ENCODE measurements around the gene OCRL. TPM values are rescaled to one million over a fixed set of nuclear protein-coding genes. Genes with fewer than 3 reads are reported as not detected.

OCRL gene
- total RNA-seq, 1 experiment from 2014 or later: 53.7 TPM

DNA sequence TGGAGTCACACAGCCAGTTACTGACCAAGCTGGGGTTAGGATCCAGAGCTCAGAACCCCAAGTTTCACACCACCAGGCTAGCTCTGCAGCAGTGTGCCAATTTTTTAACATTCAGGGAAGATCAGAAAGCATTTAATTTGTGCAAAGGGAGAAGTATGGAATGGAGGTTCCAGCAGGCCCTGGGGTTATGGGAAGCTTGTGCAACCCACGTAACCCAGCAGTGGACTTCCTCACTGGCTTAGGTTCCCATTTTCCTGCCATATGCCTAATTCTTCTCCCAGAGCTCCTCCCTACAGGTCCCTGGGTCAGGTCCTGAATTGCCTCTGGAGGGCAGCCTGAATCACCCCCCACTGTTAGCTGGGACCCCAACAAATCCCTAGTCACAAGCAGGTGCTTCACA is 100.7 kb downstream of the OCRL start:
- no peak for ATAC-seq
- in situ Hi-C loops (cut with HindIII; ENCODE audit: low pct_unique_long_range_greater_than_20kb, low sequenced_read_pairs): no loop called here
- no peak overlapping the region for H3K27ac ChIP-seq (ENCODE audit: low read length)
- no peak for DNase-seq (ENCODE audit: low read depth, low spot score)
- no peaks in the 10 kb centered on the region for H3K36me3 ChIP-seq (ENCODE audit: control insufficient read depth, insufficient read depth, low read length)
- intact Hi-C loops (cut with micrococcal nuclease; ENCODE audit: unreplicated experiment): no loop called here
- no peaks in the 10 kb centered on the region for H3K27me3 ChIP-seq (ENCODE audit: control insufficient read depth, insufficient read depth, low read length)
- no peaks in the 10 kb centered on the region for H3K4me1 ChIP-seq (ENCODE audit: control insufficient read depth, insufficient read depth, low read length)
- H3K4me3 ChIP-seq (ENCODE audit: low read depth in 2 of 2, low read length in 2 of 2): no peak overlapping the region
- CTCF ChIA-PET: interaction anchor here (1.5 kb wide), 1 partner anchor 86 kb away, joined by 5 read pairs; no protein-coding TSS in a partner anchor
- no TSS peak for BruUV-seq (replicated peaks)
- no peaks in the 10 kb centered on the region for H3K9me3 ChIP-seq (ENCODE audit: control insufficient read depth, insufficient read depth, low read depth, low read length)
- POLR2A ChIA-PET: no interaction called here
- TF ChIP-seq POLR2AphosphoS5 (IDR thresholded peaks at IDR 0.05; ENCODE audit: low read depth, low read length) (no peak), SIN3A (IDR thresholded peaks at IDR 0.05; ENCODE audit: borderline replicate concordance, insufficient read depth, low read depth, low read length) (no peak), CTCF (IDR thresholded peaks at IDR 0.05) (no peak), REST (IDR thresholded peaks at IDR 0.05; ENCODE audit: insufficient read depth in 1 of 2, low read depth in 2 of 2, low read length in 1 of 2) (no peak), TCF7L2 (IDR thresholded peaks at IDR 0.05; ENCODE audit: low read depth, low read length) (no peak)

DNA sequence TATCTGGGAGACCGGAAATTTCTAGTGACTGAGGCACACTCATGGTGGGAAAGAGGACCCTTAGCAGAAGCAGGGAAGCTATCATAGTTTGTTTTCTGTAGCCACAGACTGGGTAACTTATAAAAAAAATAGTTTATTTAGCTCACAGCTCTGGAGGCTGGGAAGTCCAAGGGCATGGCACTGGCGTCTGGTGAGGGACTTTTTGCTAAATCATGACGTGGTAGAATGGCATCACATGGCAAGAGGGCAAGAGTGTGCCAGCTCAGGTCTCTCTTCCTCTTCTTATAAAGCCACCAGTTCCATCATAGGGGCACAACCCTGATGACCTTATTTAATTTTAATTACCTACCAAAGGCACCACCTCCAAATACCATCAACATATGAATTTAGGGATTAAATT is 101.4 kb downstream of the OCRL start:
- no peaks in the 10 kb centered on the region for H3K4me1 ChIP-seq (ENCODE audit: control insufficient read depth, insufficient read depth, low read length)
- no TSS peak for BruUV-seq (replicated peaks)

More for the DNA sequence above, 101.4 kb downstream of the OCRL start:
- intact Hi-C loops (cut with micrococcal nuclease; ENCODE audit: unreplicated experiment) (no loop called here), in situ Hi-C loops (cut with HindIII; ENCODE audit: low pct_unique_long_range_greater_than_20kb, low sequenced_read_pairs) (no loop called here)
- CTCF ChIA-PET: interaction anchor here (1.5 kb wide), 1 partner anchor 85 kb away, joined by 5 read pairs; no protein-coding TSS in a partner anchor
- no peaks in the 10 kb centered on the region for H3K9me3 ChIP-seq (ENCODE audit: control insufficient read depth, insufficient read depth, low read depth, low read length)
- DNase-seq (ENCODE audit: low read depth, low spot score) (no peak), ATAC-seq (no peak)
- H3K27ac ChIP-seq (ENCODE audit: low read length): no peak overlapping the region
- POLR2A ChIA-PET: no interaction called here
- H3K4me3 ChIP-seq (ENCODE audit: low read depth in 2 of 2, low read length in 2 of 2): no peak overlapping the region
- no peaks in the 10 kb centered on the region for H3K36me3 ChIP-seq (ENCODE audit: control insufficient read depth, insufficient read depth, low read length)
- TF ChIP-seq CTCF (IDR thresholded peaks at IDR 0.05) (no peak), POLR2AphosphoS5 (IDR thresholded peaks at IDR 0.05; ENCODE audit: low read depth, low read length) (no peak), TCF7L2 (IDR thresholded peaks at IDR 0.05; ENCODE audit: low read depth, low read length) (no peak), REST (IDR thresholded peaks at IDR 0.05; ENCODE audit: insufficient read depth in 1 of 2, low read depth in 2 of 2, low read length in 1 of 2) (no peak), SIN3A (IDR thresholded peaks at IDR 0.05; ENCODE audit: borderline replicate concordance, insufficient read depth, low read depth, low read length) (no peak)
- H3K27me3 ChIP-seq (ENCODE audit: control insufficient read depth, insufficient read depth, low read length): no peaks in the 10 kb centered on the region

Data from Panc1 (cell line).